SK-N-MC (cell line): ENCODE results near the gene FOXR1.

Experiments used
- FOXP2 ChIP-seq: optimal IDR thresholded peaks from 2 replicates; pipeline ENCODE3; 2011; ENCODE audit warnings: mild to moderate bottlenecking, moderate library complexity; ENCODE audit not compliant: insufficient read depth; ENCODE audit errors: extremely low read length, control extremely low read depth
- POLR2AphosphoS5 ChIP-seq: IDR thresholded peaks from 2 replicates; pipeline ENCODE4 v1.6.1; 2012; ENCODE audit warnings: mild to moderate bottlenecking, low read depth, low read length, borderline replicate concordance

DNA sequence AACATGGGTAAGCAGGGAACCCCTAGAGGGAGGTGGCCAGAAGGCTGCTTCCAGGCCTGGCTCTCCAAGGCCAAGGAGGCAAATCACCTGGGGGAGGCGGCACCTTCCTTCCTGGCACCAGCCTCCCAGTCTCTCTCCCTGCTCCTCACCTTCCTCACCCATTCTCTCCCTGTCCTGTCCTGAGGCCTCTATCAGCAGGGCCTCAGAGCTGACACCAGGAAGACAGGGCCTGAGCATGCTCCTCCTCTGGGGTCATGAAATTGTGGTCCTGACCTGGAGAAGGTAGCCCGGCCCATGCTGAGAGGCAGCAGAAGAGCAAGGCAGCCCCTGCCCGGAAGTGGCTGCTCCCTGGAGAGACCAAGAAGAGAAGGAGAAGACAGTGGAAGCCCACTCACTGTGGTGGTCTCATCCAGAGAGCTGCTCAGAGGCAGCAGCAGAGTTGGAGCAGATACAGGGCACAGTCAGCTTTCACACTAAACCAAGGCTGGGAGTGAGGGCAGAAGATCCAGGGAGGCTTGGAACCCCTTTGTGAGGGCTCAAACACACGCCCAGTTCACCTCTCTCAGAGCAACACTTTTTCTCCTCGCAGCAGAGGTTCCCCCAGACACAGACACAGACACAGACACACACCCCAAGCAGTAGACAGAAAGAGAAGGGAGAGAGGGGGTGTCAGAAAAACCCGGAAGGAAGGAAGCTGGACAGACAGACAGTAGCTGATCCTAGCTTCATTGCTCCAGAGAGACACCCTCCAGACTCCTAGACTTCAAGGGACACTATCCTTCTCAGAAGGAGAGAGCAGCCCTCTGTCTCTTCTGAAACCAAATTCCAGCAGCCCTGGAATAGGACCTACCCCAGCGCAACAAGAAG lies 47.6 kb upstream of the FOXR1 start:
- TF ChIP-seq POLR2AphosphoS5 (no peak), FOXP2 (no peak)
